K562 (cell line): ENCODE data around the gene KCNK7. TPM values are rescaled to one million over a fixed set of nuclear protein-coding genes. Genes with fewer than 3 reads are reported as not detected.

Experiments
- ATAC-seq: fragments of 200-7000 bp; cut with Tn5 transposase; 3 replicates; pipeline ENCODE4 v1.9.1; 2020; ENCODE audit warnings: moderate library complexity
- BruUV-seq: library from RNA; stranded (reverse); fragments of 400-500 nt; replicated peaks from 2 replicates; lab custom pipeline; 2021; lab: Mats Ljungman, UMichigan
- CTCF ChIA-PET: fragments of 300-600 bp; formaldehyde crosslinking; extraction: SDS; loops from one replicate; lab custom pipeline; 2021; ENCODE audit warnings: low intra/inter-chr PET ratio; lab: Yijun Ruan, JAX
- POLR2A ChIA-PET: fragments of 300-600, 350-650 bp; sonication (Branson Sonifier 250); formaldehyde crosslinking; extraction: SDS; loops from one replicate; lab custom pipeline; 2021; ENCODE audit warnings: antibody characterized with exemption, inconsistent platforms; lab: Yijun Ruan, JAX
- DNase-seq, 4 experiments: peaks; one replicate each; pipeline versions ENCODE4 v3.0.0 to v3.0.0-alpha.2; 2011 to 2018; ENCODE audit warnings: low spot score in 3 of 4, mixed read lengths in 3 of 4; ENCODE audit errors: extremely low read depth in 1 of 4
- FAIRE-seq: peaks from 2 replicates; lab custom pipeline; 2011; peaks lifted over from hg19 to GRCh38; lab: Jason Lieb, UNC
- H2AFZ ChIP-seq: 2 replicates; pipeline ENCODE4 v1.6.0; 2011; ENCODE audit warnings: low read depth, low read length, control low read depth, inconsistent platforms
- H3K27ac ChIP-seq: fragments of 200-600 bp; 3 replicates; pipeline ENCODE4 v1.8.0; 2011; ENCODE audit warnings: low read depth, mild to moderate bottlenecking, control low read depth, inconsistent platforms, low read length, moderate library complexity, mixed read lengths; ENCODE audit errors: extremely low read depth
- H3K27me3 ChIP-seq, 2 experiments: fragments of 300-600 bp in 1 of 2; 2 replicates in 1 of 2; 3 replicates in 1 of 2; pipeline versions ENCODE4 v1.6.0 to v1.8.0; 2011; ENCODE audit warnings: inconsistent platforms in 2 of 2, low read length in 2 of 2, mild to moderate bottlenecking in 1 of 2, mixed read lengths in 1 of 2, moderate library complexity in 1 of 2; ENCODE audit not compliant: control insufficient read depth in 2 of 2, insufficient read depth in 2 of 2
- H3K36me3 ChIP-seq: fragments of 300-600 bp; 3 replicates; pipeline ENCODE4 v1.8.0; 2011; ENCODE audit warnings: mild to moderate bottlenecking, low read length, inconsistent platforms; ENCODE audit not compliant: control insufficient read depth, insufficient read depth
- H3K4me1 ChIP-seq, 2 experiments: fragments of 200-600 bp in 1 of 2; replicated peaks in 1 of 2; 2 replicates in 1 of 2; 3 replicates in 1 of 2; pipeline versions ENCODE4 v1.5.1 to v1.8.0; 2011; ENCODE audit warnings: inconsistent platforms in 2 of 2, low read length in 2 of 2, mild to moderate bottlenecking in 1 of 2, mixed read lengths in 1 of 2, moderate library complexity in 1 of 2; ENCODE audit not compliant: control insufficient read depth in 2 of 2, insufficient read depth in 2 of 2
- H3K4me2 ChIP-seq: 2 replicates; pipeline ENCODE4 v1.6.1; 2011; ENCODE audit warnings: low read length, control low read depth, inconsistent platforms, mixed read lengths; ENCODE audit not compliant: insufficient read depth
- H3K4me3 ChIP-seq: fragments of 200-600 bp; sonication (generic), shearing (Covaris generic); 2 replicates; pipeline ENCODE4 v1.5.1; 2016; ENCODE audit warnings: control low read depth, inconsistent platforms
- H3K79me2 ChIP-seq: fragments of 200-600 bp; 3 replicates; pipeline ENCODE4 v1.8.0; 2011; ENCODE audit warnings: low read length, inconsistent platforms; ENCODE audit not compliant: control insufficient read depth, insufficient read depth
- H3K9ac ChIP-seq, 2 experiments: 2 replicates each; pipeline versions ENCODE4 v1.6.0 to v1.6.1; 2011; ENCODE audit warnings: low read depth in 2 of 2, low read length in 2 of 2, control low read depth in 1 of 2, inconsistent platforms in 1 of 2, mild to moderate bottlenecking in 1 of 2, mixed read lengths in 1 of 2; ENCODE audit not compliant: insufficient read depth in 1 of 2
- H3K9me1 ChIP-seq: one replicate; pipeline ENCODE4 v1.6.0; 2011; ENCODE audit warnings: inconsistent platforms, mild to moderate bottlenecking, low read length, moderate library complexity; ENCODE audit not compliant: control insufficient read depth, insufficient read depth
- H3K9me3 ChIP-seq: replicated peaks from 2 replicates; pipeline ENCODE4 v1.5.1; 2011; ENCODE audit warnings: low read depth, low read length, inconsistent platforms; ENCODE audit not compliant: control insufficient read depth, insufficient read depth
- H4K20me1 ChIP-seq: replicated peaks from 2 replicates; pipeline ENCODE4 v1.6.1; 2011; ENCODE audit warnings: low read length, inconsistent platforms, mixed read lengths; ENCODE audit not compliant: control insufficient read depth, insufficient read depth
- ARHGAP35 ChIP-seq: fragments of 450-650 bp; IDR thresholded peaks from 2 replicates; pipeline ENCODE4 v1.6.1; 2018; ENCODE audit not compliant: partially characterized antibody
- BCL6 ChIP-seq: fragments of 250-450 bp; sonication (Bioruptor Pico); IDR thresholded peaks from 2 replicates; pipeline ENCODE4 v1.4.0; 2020
- FOSL1 ChIP-seq: fragments of 200-800 bp; sonication (Bioruptor generic); conservative IDR thresholded peaks from 2 replicates; pipeline ENCODE4 v1.6.1; 2016; ENCODE audit warnings: missing genetic modification characterization, missing compliant biosample characterization
- GABPA ChIP-seq: fragments of 200-800 bp; sonication (Bioruptor generic); conservative IDR thresholded peaks from 2 replicates; pipeline ENCODE4 v1.6.1; 2016; ENCODE audit warnings: low read depth, missing genetic modification characterization, missing compliant biosample characterization
- POLR2G ChIP-seq: fragments of 200-400 bp; formaldehyde crosslinking; IDR thresholded peaks from 2 replicates; pipeline ENCODE4 v1.6.1; 2017; ENCODE audit warnings: low read depth, mild to moderate bottlenecking, antibody characterized with exemption, low read length, moderate library complexity
- TBL1XR1 ChIP-seq, 2 experiments: IDR thresholded peaks; 2 replicates each; pipeline ENCODE4 v1.6.1; 2012; ENCODE audit warnings: improper control_type of control experiment in 2 of 2, low read length in 2 of 2, mild to moderate bottlenecking in 1 of 2
- TGIF2 ChIP-seq: sonication (generic); formaldehyde crosslinking; IDR thresholded peaks from 2 replicates; pipeline ENCODE4 v1.8.1; 2022; ENCODE audit warnings: mild to moderate bottlenecking, missing genetic modification reagents, moderate library complexity
- ZEB2 ChIP-seq: fragments of 450-650 bp; IDR thresholded peaks from 2 replicates; pipeline ENCODE4 v1.6.1; 2016
- ZNF561 ChIP-seq: fragments of 450-650 bp; formaldehyde crosslinking; conservative IDR thresholded peaks from 2 replicates; pipeline ENCODE4 v1.4.0; 2020; ENCODE audit warnings: mild to moderate bottlenecking, moderate library complexity
- ZNF780A ChIP-seq: fragments of 250-450 bp; sonication (Bioruptor Pico); IDR thresholded peaks from 2 replicates; pipeline ENCODE4 v1.5.0; 2021; ENCODE audit warnings: mild to moderate bottlenecking
- WGBS: fragments of 100-300 bp; shearing (Covaris generic); methylation state at CpG from one replicate; pipeline ENCODE4 v1.1.6; 2016; ENCODE audit warnings: low coverage, mixed read lengths; ENCODE audit not compliant: insufficient coverage; ENCODE audit errors: missing lambda C conversion rate; 5-methylcytosine and 5-hydroxymethylcytosine counted together
- in situ Hi-C: fragments of 300-500 bp; cut with MboI; formaldehyde crosslinking; loops from 4 replicates; pipeline ENCODE4 v1.15.0; 2018; ENCODE audit warnings: inconsistent platforms, mixed read lengths
- intact Hi-C: fragments of 100-400 bp; cut with micrococcal nuclease; formaldehyde crosslinking; loops from 2 replicates; pipeline ENCODE4 v1.14.2; 2022
- polyA plus RNA-seq, 8 experiments: library from polyadenylated mRNA; depleted of rRNA in 4 of 8; stranded (reverse) in 5 of 8; unstranded in 3 of 8; fragments of >200 nt; fragmentation: Nextera tagmentation in 2 of 8; fragmentation: Illumina TruSeq in 1 of 8; extraction: Ambion mirVana in 2 of 8; extraction: Trizol in 1 of 8; gene quantifications; 2 replicates each; pipeline versions ENCODE4 v1.2.1 to v1.2.3, GENCODE V29; 2011 to 2014; ENCODE audit warnings: inconsistent platforms in 1 of 8, missing spikeins in 1 of 8
- total RNA-seq, 7 experiments: library from RNA; depleted of rRNA in 6 of 7; stranded (reverse); fragments of >200 nt in 6 of 7; fragmentation: Illumina TruSeq in 2 of 7; extraction: Trizol in 2 of 7; gene quantifications; 2 replicates each; pipeline versions ENCODE4 v1.2.1 to v1.2.3, GENCODE V29; 2011 to 2021; ENCODE audit warnings: low replicate concordance in 1 of 7
- TF ChIP-seq, protein P1 (sequence below): fragments of 250-450 bp; sonication (Bioruptor Pico); IDR thresholded peaks from 2 replicates; pipeline ENCODE4 v1.5.0; 2022; ENCODE audit warnings: mild to moderate bottlenecking
- TF ChIP-seq, protein P2 (sequence below): fragments of 450-650 bp; formaldehyde crosslinking; IDR thresholded peaks from 2 replicates; pipeline ENCODE4 v1.4.0; 2022; ENCODE audit warnings: missing genetic modification characterization

The KCNK7 gene
- total and polyA plus RNA-seq, 9 of the 15 experiments (the other 6 are each of a cell fraction or from before 2014, with no cell fraction given), result 0.07 to 0.40 TPM; not detected in 7

DNA sequence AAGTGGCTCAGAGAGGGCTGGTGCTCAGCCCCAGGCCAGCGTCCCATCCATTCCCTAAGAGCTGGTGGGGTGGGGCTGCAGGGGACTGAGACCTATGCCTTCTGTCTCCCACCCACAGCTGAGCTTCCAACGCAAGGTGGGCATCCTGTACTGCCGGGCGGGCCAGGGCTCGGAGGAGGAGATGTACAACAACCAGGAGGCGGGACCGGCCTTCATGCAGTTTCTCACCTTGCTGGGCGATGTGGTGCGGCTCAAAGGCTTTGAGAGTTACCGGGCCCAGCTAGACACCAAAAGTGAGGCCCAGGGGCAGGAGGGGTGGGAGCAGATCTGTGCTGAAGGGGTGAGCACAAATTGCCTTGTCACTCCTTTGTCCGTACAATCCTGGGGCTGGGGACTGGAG lies 49.2 kb upstream of the KCNK7 start:
- Histone ChIP-seq H3K9ac (no peak overlapping the region; a peak in 2 of 4 replicates), H2AFZ (no peak overlapping the region), H3K79me2 (peaks cover 5% of the 10 kb centered on the region; the same call in 2 of the 3 replicates), H4K20me1 (no peaks in the 10 kb centered on the region), H3K4me2 (no peak overlapping the region), H3K4me3 (no peak overlapping the region), H3K36me3 (peaks cover 76% of the 10 kb centered on the region; the same call in 2 of the 3 replicates), H3K9me3 (no peaks in the 10 kb centered on the region), H3K27ac (no peak overlapping the region), H3K27me3 (no peaks in the 10 kb centered on the region), H3K4me1 (peaks cover 8 to 69% of the 10 kb centered on the region in 2 experiments; a peak in 4 of 5 replicates), H3K9me1 (peaks cover 4% of the 10 kb centered on the region)
- no peak for DNase-seq
- CTCF ChIA-PET, result no interaction called here
- POLR2A ChIA-PET, result interaction anchor here (0.5 to 2.2 kb wide), 5 partner anchors 8 to 213 kb away, joined by 3 to 5 read pairs (median 4); partner anchors contain the start of gene CFL1
- 84% methylated on average over 9 of the region's 11 CpGs for WGBS
- intact Hi-C loops, result no loop called here
- in situ Hi-C loops, result no loop called here
- no TSS peak for BruUV-seq
- no peak for FAIRE-seq
- ATAC-seq, result no peak
- TF ChIP-seq ZEB2, result no peak
- 0 out of 2 replicates have a peak, but pooled peaks have one; percentile 15 for TF ChIP-seq POLR2G
- no peak for TF ChIP-seq ZNF561 (CRISPR knock-in tag)

DNA sequence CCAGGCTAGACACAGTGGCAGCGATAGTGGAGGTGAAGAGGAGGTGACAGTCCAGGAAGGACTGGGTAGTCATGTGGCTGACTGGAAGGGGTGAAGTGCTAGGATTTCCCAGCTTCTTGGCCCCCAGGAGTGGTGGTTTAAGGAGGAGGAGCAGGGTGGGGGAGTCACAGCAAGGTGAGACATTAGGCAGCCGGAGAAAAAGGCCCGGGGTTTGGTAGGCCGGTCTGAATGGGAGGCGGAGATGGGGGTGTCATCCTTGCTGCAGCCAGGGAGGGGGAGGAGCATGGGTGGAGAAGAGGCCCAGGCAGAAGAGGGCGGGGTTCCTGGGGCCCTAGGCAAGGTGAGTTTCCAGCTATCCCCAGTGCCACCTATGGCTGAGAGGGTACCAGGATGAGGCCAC lies 48.4 kb upstream of the KCNK7 start:
- 21% methylated on average over 4 of the region's 6 CpGs for WGBS
- no peak overlapping the region for H3K4me2 ChIP-seq
- H3K36me3 ChIP-seq, result peaks cover 72% of the 10 kb centered on the region; the same call in 2 of the 3 replicates
- H4K20me1 ChIP-seq, result no peaks in the 10 kb centered on the region
- H3K27me3 ChIP-seq, result no peaks in the 10 kb centered on the region
- H3K9me3 ChIP-seq, result no peaks in the 10 kb centered on the region
- DNase-seq (peak; percentile 63 to 77 (median 65)), ATAC-seq (peak; percentile 89), FAIRE-seq (peak; percentile 23)
- H3K4me3 ChIP-seq, result no peak overlapping the region
- no peak overlapping the region for H3K27ac ChIP-seq
- CTCF ChIA-PET, result no interaction called here
- peaks cover 8 to 69% of the 10 kb centered on the region in 2 experiments; a peak in 4 of 5 replicates for H3K4me1 ChIP-seq
- in situ Hi-C loops (no loop called here), intact Hi-C loops (no loop called here)
- BruUV-seq, result no TSS peak
- peaks cover 10% of the 10 kb centered on the region; the same call in 2 of the 3 replicates for H3K79me2 ChIP-seq
- POLR2A ChIA-PET, result interaction anchor here (0.5 to 6.2 kb wide), 4 partner anchors 8 to 214 kb away, joined by 3 to 56 read pairs (median 5); partner anchors contain the start of gene CFL1
- no peak overlapping the region for H2AFZ ChIP-seq
- peak overlapping the region in 1 of 2 experiments; percentile 81; a peak in 1 of 4 replicates for H3K9ac ChIP-seq
- peaks cover 4% of the 10 kb centered on the region for H3K9me1 ChIP-seq
- TF ChIP-seq TBL1XR1 (IDR thresholded peaks at IDR 0.05; ENCODE audit: low read length in 2 of 2), result no peak
- no peak for TF ChIP-seq FOSL1
- no peak for TF ChIP-seq ZNF780A (CRISPR knock-in tag)
- TF ChIP-seq GABPA, result no peak
- no peak for TF ChIP-seq BCL6 (CRISPR knock-in tag)
- TF ChIP-seq, protein P1, sequence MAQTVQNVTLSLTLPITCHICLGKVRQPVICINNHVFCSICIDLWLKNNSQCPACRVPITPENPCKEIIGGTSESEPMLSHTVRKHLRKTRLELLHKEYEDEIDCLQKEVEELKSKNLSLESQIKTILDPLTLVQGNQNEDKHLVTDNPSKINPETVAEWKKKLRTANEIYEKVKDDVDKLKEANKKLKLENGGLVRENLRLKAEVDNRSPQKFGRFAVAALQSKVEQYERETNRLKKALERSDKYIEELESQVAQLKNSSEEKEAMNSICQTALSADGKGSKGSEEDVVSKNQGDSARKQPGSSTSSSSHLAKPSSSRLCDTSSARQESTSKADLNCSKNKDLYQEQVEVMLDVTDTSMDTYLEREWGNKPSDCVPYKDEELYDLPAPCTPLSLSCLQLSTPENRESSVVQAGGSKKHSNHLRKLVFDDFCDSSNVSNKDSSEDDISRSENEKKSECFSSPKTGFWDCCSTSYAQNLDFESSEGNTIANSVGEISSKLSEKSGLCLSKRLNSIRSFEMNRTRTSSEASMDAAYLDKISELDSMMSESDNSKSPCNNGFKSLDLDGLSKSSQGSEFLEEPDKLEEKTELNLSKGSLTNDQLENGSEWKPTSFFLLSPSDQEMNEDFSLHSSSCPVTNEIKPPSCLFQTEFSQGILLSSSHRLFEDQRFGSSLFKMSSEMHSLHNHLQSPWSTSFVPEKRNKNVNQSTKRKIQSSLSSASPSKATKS, result no peak
- no peak for TF ChIP-seq ARHGAP35
- TF ChIP-seq TGIF2 (CRISPR knock-in tag), result no peak
- TF ChIP-seq, protein P2, sequence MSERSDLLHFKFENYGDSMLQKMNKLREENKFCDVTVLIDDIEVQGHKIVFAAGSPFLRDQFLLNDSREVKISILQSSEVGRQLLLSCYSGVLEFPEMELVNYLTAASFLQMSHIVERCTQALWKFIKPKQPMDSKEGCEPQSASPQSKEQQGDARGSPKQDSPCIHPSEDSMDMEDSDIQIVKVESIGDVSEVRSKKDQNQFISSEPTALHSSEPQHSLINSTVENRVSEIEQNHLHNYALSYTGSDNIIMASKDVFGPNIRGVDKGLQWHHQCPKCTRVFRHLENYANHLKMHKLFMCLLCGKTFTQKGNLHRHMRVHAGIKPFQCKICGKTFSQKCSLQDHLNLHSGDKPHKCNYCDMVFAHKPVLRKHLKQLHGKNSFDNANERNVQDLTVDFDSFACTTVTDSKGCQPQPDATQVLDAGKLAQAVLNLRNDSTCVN (CRISPR knock-in tag), result no peak
